Activated CD8-positive, alpha-beta memory T cell treated with anti-CD3 and anti-CD28 coated beads, Interleukin-2, amount 50 U/mL, for 1 hour (primary cell): Measurements from ENCODE around the gene KLK11.
"Not testable (repeated sequence)": the region's sequence is repeated elsewhere in the genome, so short reads cannot be mapped to it uniquely, and the experiment has no call there.

Experiments
- DNase-seq: peaks from one replicate; pipeline ENCODE4 v3.0.0-alpha.2; 2020; ENCODE audit errors: extremely low read depth

KLK11 gene

DNA sequence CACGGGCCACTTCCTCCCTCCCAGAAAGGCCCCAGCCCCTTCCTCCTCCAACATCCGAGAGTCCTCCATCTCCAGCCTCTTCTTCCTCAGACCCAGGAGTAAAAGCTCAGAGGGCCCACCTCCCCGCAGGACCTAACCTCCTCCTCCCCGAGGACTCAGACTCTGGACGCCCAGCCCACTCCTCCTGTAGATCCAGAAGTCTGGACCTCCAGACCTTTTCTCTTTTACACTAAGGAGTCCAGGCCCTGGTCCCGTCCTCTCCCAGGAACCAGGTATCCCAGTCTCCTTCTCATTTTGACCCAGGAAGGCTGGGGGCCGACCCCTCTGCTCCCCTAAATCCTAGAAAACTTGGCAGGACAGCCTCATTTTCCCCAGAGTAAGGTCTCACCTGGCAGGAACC is 23.1 kb downstream of the KLK11 start:
- no peak for DNase-seq

DNA sequence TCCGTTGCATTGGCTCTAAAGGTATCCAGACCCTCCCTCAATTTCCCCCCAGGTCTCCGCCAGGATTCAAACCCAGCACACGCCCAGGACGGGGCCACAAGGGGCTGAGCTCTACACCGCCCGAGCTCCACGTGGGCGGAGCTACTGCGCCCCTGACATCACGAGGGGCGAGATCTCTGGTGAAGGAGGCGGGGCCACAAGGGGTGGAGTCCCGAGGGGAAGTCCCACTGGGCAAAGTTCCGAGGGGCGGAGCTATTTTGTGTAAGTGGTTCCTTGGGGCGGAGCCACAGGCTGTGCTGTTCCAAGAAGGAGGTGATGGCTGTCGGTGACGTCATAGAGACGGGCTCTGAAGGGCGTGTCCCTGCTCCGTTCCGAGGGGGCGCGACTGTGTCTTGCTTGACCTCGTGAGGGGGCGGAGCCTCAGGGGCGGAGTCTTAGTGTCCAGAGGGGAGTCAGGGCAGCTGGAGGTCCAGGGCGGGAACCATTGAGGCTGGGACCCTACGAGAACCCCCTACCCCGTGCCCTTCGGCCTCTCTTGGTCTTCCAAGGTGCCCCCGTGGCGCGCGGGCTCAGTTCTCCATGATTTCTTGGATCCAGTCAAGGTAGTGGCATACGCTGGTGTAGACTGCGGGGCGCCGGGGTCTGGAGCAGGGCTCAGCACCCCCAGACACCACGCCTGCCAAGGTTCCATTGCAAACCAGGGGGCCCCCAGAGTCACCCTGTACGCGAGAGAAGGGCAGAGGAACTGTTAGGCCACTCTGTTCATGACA is 23.7 kb downstream of the KLK11 start:
- no peak for DNase-seq

DNA sequence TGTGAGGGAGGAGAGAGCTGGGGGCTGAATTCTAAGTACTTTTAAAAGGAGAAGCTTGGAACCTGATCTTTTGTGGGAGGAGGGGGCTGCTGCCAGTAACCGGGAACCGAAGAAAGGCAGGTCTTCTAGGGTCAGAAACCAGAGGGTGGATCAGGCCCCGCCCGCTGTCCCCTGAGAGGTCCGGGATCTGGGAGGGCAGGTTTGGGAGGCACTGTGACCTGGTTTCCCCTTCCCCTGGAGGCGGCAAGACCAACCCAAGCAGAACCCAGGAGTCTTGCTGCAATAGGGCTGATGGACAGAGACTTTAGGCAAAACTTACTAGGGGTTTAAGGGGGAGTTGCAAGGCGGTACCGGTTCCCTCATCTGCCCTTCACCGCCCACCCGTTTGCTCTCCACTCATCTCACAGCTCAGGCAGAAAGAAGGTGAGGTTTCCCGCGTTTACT is 24.3 kb downstream of the KLK11 start:
- DNase-seq = no peak

DNA sequence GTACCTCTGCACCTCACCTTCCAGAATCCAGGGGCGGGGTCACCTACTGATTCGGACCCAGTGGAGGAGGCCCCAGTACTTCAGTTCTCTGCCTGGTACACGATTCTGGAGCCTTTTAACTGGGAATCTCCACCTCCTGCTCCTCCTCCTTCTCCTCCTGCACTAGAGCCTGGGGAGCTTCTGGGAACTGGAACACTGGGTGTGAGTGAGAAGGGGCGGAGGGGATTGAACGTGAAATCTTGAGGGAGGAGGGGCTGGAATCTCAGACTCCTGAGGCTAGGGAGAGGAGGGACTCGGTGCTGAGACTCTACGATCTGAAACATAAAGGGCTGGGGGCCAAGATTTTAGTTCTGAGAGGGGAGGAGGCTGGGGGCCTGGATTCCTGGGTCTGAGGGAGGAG is 24.9 kb downstream of the KLK11 start, which contains the start of gene KLK8:
KLK8 (minus strand) TSS at position 90 of the 400 bp plus-strand sequence. CDS start 437 bp downstream, outside the sequence.
- DNase-seq = no peak

DNA sequence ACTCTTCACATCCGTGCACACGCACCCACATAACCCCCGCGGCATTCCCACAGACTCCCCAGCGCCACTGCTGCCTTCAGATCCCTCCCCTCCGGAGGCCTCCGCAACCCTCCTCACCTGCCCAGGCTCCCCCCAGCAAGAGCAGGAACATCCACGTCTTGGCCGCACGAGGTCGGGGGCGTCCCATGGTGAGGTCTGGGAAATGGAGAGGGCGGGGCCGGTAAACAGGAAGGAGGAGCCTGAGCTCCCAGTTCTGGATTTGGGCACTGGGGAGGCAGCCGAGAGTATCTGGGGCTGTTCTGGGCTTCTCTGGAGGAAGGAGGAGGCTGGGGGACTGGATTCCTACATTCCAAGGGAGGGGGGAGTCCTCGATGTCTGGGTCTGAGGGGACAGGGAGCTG is 25.4 kb downstream of the KLK11 start:
- no peak for DNase-seq

DNA sequence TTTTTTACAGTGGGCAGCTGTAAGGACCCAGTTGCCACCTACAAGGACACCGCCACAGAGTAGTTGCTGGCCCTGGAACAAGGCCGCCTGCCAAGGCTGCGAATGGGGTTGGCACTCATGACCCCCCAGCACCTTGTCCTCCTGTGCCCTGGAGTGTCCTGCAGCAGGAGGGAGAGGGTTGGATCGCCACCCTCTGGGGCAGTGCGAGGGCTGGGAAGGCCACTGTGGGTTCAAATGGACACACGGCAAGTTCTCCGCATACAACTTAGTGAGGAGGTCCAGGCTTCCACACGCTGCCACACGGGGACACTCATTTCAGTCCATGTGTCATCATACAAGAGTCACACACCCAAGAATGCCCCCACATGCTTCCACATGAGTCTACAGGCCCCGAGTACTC is 26.0 kb downstream of the KLK11 start:
- DNase-seq = no peak

GRCh38 chr19:50998686-50999085 is 27.7 kb downstream of the KLK11 start:
- DNase-seq = no peak

DNA sequence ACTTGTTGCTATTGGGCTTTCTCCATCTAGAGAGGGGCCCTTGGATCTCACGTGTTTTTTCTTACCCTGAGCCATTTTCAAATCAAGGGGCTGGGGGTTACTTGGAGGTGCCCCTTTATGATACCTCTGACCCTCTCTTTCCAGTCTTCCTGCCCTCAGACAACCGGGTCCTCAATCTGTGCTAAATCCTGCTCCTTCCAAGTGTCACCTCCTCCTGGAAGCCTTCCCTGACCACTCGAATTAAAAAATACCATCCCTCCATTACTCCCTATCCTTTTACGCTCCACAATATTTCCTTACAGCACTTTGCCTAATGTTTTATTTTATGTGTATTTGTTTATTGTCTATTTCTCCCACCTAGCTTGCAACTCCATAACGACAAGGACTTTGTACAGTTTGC is 28.4 kb downstream of the KLK11 start:
- no peak for DNase-seq

DNA sequence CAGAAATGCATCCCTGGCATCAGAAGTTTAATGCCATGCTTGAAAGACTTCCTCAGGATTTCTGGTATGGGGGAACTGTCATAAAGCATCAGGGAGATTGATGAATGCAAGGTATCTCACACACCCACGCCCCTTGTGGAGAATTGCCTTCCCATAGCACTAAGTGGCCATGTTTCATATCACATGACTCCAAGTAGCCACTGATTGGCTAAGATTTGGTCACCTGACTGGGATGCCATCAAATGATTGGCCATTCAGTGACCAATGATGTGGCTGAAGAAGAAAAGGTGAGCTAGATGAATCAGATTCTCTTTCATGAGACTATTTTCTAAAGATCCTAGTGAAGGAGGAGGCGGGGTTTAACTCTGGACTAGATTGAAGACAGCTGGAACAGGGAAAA is 32.3 kb downstream of the KLK11 start:
- no peak for DNase-seq

DNA sequence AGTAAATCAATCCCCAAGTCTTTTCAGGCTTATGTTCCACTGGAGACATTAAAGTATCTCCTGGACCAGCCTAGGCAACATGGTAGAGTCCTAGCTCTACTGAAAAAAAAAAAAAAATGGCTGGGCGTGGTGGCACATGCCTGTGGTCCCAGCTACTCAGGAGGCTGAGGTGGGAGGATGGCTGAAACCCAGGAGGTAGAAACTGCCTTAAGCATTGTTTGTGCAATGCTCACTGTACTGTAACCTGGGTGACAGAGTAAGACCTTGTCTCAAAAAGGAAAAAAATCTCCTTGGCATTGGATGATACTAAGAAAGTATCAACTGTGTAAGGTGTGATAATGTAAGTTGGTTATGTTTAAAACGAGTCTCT is 33.8 kb downstream of the KLK11 start:
- DNase-seq = no peak

DNA sequence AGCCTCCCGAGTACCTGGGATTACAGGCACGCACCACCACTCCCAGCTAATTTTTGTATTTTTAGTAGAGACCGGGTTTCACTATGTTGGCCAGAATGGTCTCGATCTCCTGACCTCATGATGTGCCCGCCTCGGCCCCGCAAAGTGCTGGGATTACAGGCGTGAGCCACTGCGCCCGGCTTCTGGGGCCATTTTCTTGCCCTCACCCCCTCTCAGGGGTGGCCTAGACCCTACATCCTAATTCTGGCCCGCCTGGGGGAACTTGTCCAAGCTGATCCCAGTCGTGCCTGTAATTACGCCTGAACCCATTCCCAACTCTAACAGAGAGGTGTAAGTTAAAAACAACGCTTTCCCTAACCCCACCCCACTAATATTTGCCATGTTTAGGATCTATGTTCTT is 42.0 kb downstream of the KLK11 start:
- not testable (repeated sequence) for DNase-seq

GRCh38 chr19:50983625-50984292 is 42.7 kb downstream of the KLK11 start, which contains the start of gene KLK7:
TSS of gene KLK7 (minus strand) at chr19:50983917. CDS start at chr19:50982399, 1,518 bp downstream.
- DNase-seq = no peak

- no peak for DNase-seq
Measured at GRCh38 chr19:50982186-50982585, 44.2 kb downstream of the KLK11 start.

GRCh38 chr19:50981587-50982146 is 44.7 kb downstream of the KLK11 start:
- DNase-seq = no peak

GRCh38 chr19:50980208-50980607 is 46.2 kb downstream of the KLK11 start:
- DNase-seq = no peak

DNA sequence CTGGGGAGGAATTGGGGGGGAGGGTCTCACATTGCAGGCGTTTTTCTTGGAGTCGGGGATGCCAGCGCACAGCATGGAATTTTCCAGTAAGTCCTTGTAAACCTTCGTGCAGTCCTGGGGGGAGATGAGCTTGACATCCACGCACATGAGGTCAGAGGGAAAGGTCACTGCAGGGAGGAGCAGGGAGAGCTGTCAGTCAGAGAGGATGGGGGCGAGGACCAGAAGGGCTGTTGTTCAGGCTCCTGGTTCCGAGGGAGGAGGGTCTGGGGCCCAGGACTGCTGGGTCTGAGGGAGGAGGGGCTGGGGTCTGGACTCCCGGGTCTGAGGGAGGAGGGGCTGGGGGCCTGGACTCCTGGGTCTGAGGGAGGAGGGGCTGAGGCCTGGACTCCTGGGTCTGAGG is 46.7 kb downstream of the KLK11 start:
- no peak for DNase-seq

GRCh38 chr19:50978772-50979390 is 47.5 kb downstream of the KLK11 start:
- DNase-seq = no peak

GRCh38 chr19:50977626-50978025 is 48.8 kb downstream of the KLK11 start:
- no peak for DNase-seq

DNA sequence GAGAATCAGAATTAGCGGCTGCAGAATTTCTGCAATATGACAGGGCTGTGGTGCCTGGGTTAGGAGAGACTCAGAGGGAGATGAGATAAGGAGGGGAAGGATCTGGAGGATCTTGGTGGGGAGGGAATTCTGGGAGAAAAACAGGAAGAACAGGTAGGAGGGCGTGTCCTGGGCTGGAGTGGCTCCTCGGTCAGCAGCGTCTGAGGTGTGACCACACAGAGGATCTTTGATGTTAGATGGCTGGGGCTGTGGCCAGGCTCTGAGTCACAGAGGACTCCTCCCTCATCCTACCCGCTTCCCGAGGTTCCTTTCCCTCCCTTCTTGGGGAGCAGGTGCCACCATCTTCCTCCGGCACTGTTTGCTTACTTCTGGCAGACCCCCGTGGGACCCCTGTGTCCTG is 50.6 kb downstream of the KLK11 start:
- no peak for DNase-seq

DNA sequence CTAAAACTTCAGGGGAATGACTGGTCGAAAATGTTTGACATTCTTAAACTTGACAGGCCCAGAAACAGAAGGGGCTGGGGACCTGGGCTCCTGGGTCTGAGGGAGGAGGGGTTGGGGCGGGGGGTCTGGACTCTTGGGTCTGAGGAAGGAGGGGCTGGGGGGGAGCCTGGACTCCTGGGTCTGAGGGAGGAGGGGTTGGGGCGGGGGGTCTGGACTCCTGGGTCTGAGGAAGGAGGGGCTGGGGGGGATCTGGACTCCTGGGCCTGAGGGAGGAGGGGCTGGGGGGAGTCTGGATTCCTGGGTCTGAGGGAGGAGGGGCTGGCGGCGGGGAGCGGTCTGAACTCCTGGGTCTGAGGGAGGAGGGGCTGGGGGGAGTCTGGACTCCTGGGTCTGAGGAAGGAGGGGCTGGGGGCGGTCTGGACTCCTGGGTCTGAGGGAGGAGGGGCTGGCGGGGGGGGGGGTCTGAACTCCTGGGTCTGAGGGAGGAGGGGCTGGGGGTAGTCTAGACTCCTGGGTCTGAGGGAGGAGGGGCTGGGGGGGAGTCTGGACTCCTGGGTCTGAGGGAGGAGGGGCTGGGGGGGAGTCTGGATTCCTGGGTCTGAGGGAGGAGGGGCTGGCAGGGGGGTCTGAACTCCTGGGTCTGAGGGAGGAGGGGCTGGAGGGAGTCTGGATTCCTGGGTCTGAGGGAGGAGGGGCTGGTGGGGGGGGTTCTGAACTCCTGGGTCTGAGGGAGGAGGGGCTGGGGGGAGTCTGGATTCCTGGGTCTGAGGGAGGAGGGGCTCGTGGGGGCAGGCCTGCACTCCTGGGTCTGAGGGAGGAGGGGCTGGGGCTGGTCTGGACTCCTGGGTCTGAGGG is 51.5 kb downstream of the KLK11 start:
- no peak for DNase-seq

GRCh38 chr19:50972795-50973376 is 53.5 kb downstream of the KLK11 start:
- no peak for DNase-seq
